HCT116 (cell line): ENCODE results near the gene PEAK3. TPM values are rescaled to one million over a fixed set of nuclear protein-coding genes. Genes with fewer than 3 reads are reported as not detected.
A peak's percentile ranks its signal among the peaks of the same experiment; 100 is the strongest.

Experiments used
- ATAC-seq: fragments of 200-7000 bp; cut with Tn5 transposase; 2 replicates; pipeline ENCODE4 v1.9.1; 2020; ENCODE audit warnings: mild to moderate bottlenecking, moderate library complexity
- BruUV-seq: library from RNA; stranded (reverse); fragments of 400-500 nt; replicated peaks from 2 replicates; lab custom pipeline; 2021; lab: Mats Ljungman, UMichigan
- CTCF ChIA-PET: fragments of 300-600 bp; sonication (Branson Sonifier 250); formaldehyde crosslinking; loops from one replicate; lab custom pipeline; 2021; ENCODE audit warnings: antibody characterized with exemption; lab: Charles Lee
- POLR2A ChIA-PET: fragments of 300-600, 350-600 bp; sonication (Branson Sonifier 250); formaldehyde crosslinking; loops from one replicate; lab custom pipeline; 2021; ENCODE audit warnings: antibody characterized with exemption; lab: Charles Lee
- RAD21 ChIA-PET, 2 experiments: fragments of 300-600 bp; sonication (Branson Sonifier 250); formaldehyde crosslinking; loops; one replicate each; lab custom pipeline; 2023; ENCODE audit warnings: low total read pairs in 2 of 2; ENCODE audit not compliant: uncharacterized antibody in 2 of 2, unreplicated experiment in 2 of 2, low non-redundant PET in 1 of 2; lab: Charles Lee
- DNase-seq: peaks from one replicate; pipeline ENCODE4 v3.0.0-alpha.2; 2010; ENCODE audit warnings: low read depth, low spot score
- H2AFZ ChIP-seq: fragments of 200-600 bp; shearing (Covaris generic), sonication (generic); 2 replicates; pipeline ENCODE4 v1.6.1; 2017; ENCODE audit warnings: low read depth, mixed run types, mixed read lengths, antibody characterized with exemption, low read length; ENCODE audit not compliant: poor library complexity, severe bottlenecking
- H3K27ac ChIP-seq: 2 replicates; pipeline ENCODE4 v1.5.1; 2012; ENCODE audit warnings: low read depth, low read length
- H3K27me3 ChIP-seq: fragments of 200-600 bp; sonication (generic); 2 replicates; pipeline ENCODE4 v1.6.1; 2016; ENCODE audit warnings: mixed run types, low read length, mixed read lengths; ENCODE audit not compliant: insufficient read depth
- H3K36me3 ChIP-seq, 2 experiments: fragments of 200-500 bp in 1 of 2; fragments of 200-600 bp in 1 of 2; sonication (Bioruptor generic) in 1 of 2; sonication (generic) in 1 of 2; 2 replicates each; pipeline versions ENCODE4 v1.5.1 to v1.6.1; 2014 to 2016; ENCODE audit warnings: low read length in 2 of 2, inconsistent platforms in 1 of 2, mixed read lengths in 1 of 2, mixed run types in 1 of 2; ENCODE audit not compliant: insufficient read depth in 2 of 2, control insufficient read depth in 1 of 2
- H3K4me1 ChIP-seq, 2 experiments: fragments of 200-600 bp in 1 of 2; sonication (generic) in 1 of 2; 2 replicates each; pipeline versions ENCODE4 v1.5.1 to v1.6.1; 2012 to 2017; ENCODE audit warnings: low read length in 2 of 2, inconsistent platforms in 1 of 2, mild to moderate bottlenecking in 1 of 2, mixed read lengths in 1 of 2, mixed run types in 1 of 2, moderate library complexity in 1 of 2; ENCODE audit not compliant: insufficient read depth in 2 of 2, control insufficient read depth in 1 of 2
- H3K4me2 ChIP-seq: fragments of 200-600 bp; sonication (generic); 2 replicates; pipeline ENCODE4 v1.6.1; 2017; ENCODE audit warnings: mixed run types, low read length, mixed read lengths
- H3K4me3 ChIP-seq, 2 experiments: fragments of 200-600 bp in 1 of 2; sonication (generic) in 1 of 2; replicated peaks in 1 of 2; 2 replicates each; pipeline ENCODE4 v1.5.1; 2011 to 2016; ENCODE audit warnings: low read length in 2 of 2, control low read depth in 1 of 2, low read depth in 1 of 2, mild to moderate bottlenecking in 1 of 2, mixed read lengths in 1 of 2, mixed run types in 1 of 2
- H3K79me2 ChIP-seq: fragments of 200-600 bp; sonication (generic); 2 replicates; pipeline ENCODE4 v1.6.1; 2017; ENCODE audit warnings: mild to moderate bottlenecking, mixed run types, low read length, moderate library complexity, mixed read lengths; ENCODE audit not compliant: insufficient read depth
- H3K9ac ChIP-seq: fragments of 200-600 bp; sonication (generic); 2 replicates; pipeline ENCODE4 v1.6.1; 2016; ENCODE audit warnings: low read length, mixed read lengths
- H3K9me2 ChIP-seq: fragments of 200-600 bp; sonication (generic), shearing (Covaris generic); 2 replicates; pipeline ENCODE4 v1.6.1; 2017; ENCODE audit warnings: mixed run types, mild to moderate bottlenecking, moderate library complexity; ENCODE audit not compliant: insufficient read depth
- H3K9me3 ChIP-seq, 2 experiments: fragments of 200-500 bp in 1 of 2; fragments of 200-600 bp in 1 of 2; sonication (Bioruptor generic) in 1 of 2; sonication (generic) in 1 of 2; 2 replicates each; pipeline ENCODE4 v1.6.1; 2014 to 2017; ENCODE audit warnings: low read length in 2 of 2, mixed read lengths in 2 of 2, inconsistent platforms in 1 of 2, low read depth in 1 of 2, mild to moderate bottlenecking in 1 of 2, mixed run types in 1 of 2, moderate library complexity in 1 of 2; ENCODE audit not compliant: control insufficient read depth in 1 of 2, insufficient read depth in 1 of 2
- H4K20me1 ChIP-seq: fragments of 200-600 bp; sonication (generic), shearing (Covaris generic); 2 replicates; pipeline ENCODE4 v1.6.1; 2017; ENCODE audit warnings: mixed run types, mild to moderate bottlenecking, moderate library complexity; ENCODE audit not compliant: insufficient read depth
- CBX3 ChIP-seq: IDR thresholded peaks from 2 replicates; pipeline ENCODE4 v1.6.1; 2012; ENCODE audit warnings: low read depth
- POLR2AphosphoS5 ChIP-seq: IDR thresholded peaks from 2 replicates; pipeline ENCODE4 v1.6.1; 2011; ENCODE audit warnings: mild to moderate bottlenecking, low read depth, low read length, moderate library complexity
- SIN3A ChIP-seq: IDR thresholded peaks from 2 replicates; pipeline ENCODE4 v1.6.1; 2012; ENCODE audit warnings: low read depth
- YY1 ChIP-seq: IDR thresholded peaks from 2 replicates; pipeline ENCODE4 v1.6.1; 2011; ENCODE audit warnings: low read length, low read depth, moderate library complexity, mild to moderate bottlenecking; ENCODE audit not compliant: insufficient replicate concordance; ENCODE audit errors: extremely low read depth
- intact Hi-C: fragments of 100-400 bp; cut with micrococcal nuclease; formaldehyde crosslinking; loops from 2 replicates; pipeline ENCODE4 v1.10.0; 2022
- total RNA-seq: library from RNA; stranded (reverse); gene quantifications from one replicate; pipeline ENCODE4 v1.2.1, GENCODE V29; 2021; ENCODE audit not compliant: unreplicated experiment
- TF ChIP-seq, protein P1 (sequence below): IDR thresholded peaks from 2 replicates; pipeline ENCODE4 v1.6.1; 2011; ENCODE audit warnings: mild to moderate bottlenecking, low read length, moderate library complexity; ENCODE audit not compliant: insufficient replicate concordance; ENCODE audit errors: extremely low read depth

The PEAK3 gene
- total RNA-seq, 1 experiment from 2014 or later = not detected

DNA sequence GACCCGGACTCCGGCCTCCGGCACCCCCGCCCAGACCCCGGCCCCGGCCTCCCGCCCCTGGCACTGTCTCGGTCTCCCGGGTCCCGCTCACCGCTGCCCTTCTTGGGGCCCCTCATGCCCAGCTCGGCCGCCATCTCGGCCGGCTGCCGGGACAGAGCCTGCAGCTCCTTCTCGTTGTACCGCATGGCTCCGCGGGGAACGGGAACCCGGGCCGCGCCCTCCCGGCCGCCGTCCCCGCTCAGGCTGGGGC lies 46.0 kb downstream of the PEAK3 start:
- intact Hi-C loops = loop anchor here (1.0 to 5.0 kb wide), 3 partner anchors 37 to 155 kb away; partner anchors contain the start of gene DOT1L
- Histone ChIP-seq H4K20me1 (peaks cover 26% of the 10 kb centered on the region; the same call in 1 of the 2 replicates), H3K4me2 (peak overlapping the region; percentile 80)
- RAD21 ChIA-PET = interaction anchor here in 1 of 2 experiments (0.6 to 0.7 kb wide), 2 partner anchors 62 to 79 kb away, joined by 3 read pairs; no protein-coding TSS in a partner anchor
- peak; percentile 42 for TF ChIP-seq YY1
- TF ChIP-seq, protein P1, sequence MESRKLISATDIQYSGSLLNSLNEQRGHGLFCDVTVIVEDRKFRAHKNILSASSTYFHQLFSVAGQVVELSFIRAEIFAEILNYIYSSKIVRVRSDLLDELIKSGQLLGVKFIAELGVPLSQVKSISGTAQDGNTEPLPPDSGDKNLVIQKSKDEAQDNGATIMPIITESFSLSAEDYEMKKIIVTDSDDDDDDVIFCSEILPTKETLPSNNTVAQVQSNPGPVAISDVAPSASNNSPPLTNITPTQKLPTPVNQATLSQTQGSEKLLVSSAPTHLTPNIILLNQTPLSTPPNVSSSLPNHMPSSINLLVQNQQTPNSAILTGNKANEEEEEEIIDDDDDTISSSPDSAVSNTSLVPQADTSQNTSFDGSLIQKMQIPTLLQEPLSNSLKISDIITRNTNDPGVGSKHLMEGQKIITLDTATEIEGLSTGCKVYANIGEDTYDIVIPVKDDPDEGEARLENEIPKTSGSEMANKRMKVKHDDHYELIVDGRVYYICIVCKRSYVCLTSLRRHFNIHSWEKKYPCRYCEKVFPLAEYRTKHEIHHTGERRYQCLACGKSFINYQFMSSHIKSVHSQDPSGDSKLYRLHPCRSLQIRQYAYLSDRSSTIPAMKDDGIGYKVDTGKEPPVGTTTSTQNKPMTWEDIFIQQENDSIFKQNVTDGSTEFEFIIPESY = no peak
- TF ChIP-seq POLR2AphosphoS5 = peak; percentile 75
- no peak for TF ChIP-seq SIN3A
- no peak for TF ChIP-seq CBX3
- TF ChIP-seq, all 23 proteins: peak for 2
- no peak for ATAC-seq
- peaks cover 17 to 47% of the 10 kb centered on the region in 2 experiments; a peak in 3 of 4 replicates for H3K4me1 ChIP-seq
- H3K4me3 ChIP-seq = peak overlapping the region; percentile 83 to 92
- CTCF ChIA-PET = interaction anchor here (0.7 to 1.4 kb wide), 3 partner anchors 80 to 149 kb away, joined by 3 to 5 read pairs (median 3); no protein-coding TSS in a partner anchor
- H3K9ac ChIP-seq = peak overlapping the region; percentile 99
- H3K79me2 ChIP-seq = peaks cover 78% of the 10 kb centered on the region
- DNase-seq = no peak
- H3K27me3 ChIP-seq = no peaks in the 10 kb centered on the region
- no peak overlapping the region for H2AFZ ChIP-seq
- no peaks in the 10 kb centered on the region for H3K9me3 ChIP-seq
- H3K9me2 ChIP-seq = no peaks in the 10 kb centered on the region
- POLR2A ChIA-PET = no interaction called here
- no TSS peak for BruUV-seq
- peaks cover 9 to 43% of the 10 kb centered on the region in 2 experiments for H3K36me3 ChIP-seq
- H3K27ac ChIP-seq = peak overlapping the region; percentile 95
